IMR-90 (cell line): ENCODE data around the gene LANCL3. TPM values are rescaled to one million over a fixed set of nuclear protein-coding genes. Genes with fewer than 3 reads are reported as not detected.

Experiments
- ATAC-seq: fragments of 200-7000 bp; cut with Tn5 transposase; 2 replicates; pipeline ENCODE4 v1.9.1; 2020; ENCODE audit warnings: low read depth, mild to moderate bottlenecking, moderate library complexity
- BruUV-seq: library from RNA; stranded (reverse); fragments of 400-500 nt; replicated peaks from 2 replicates; lab custom pipeline; 2021; lab: Mats Ljungman, UMichigan
- CTCF ChIA-PET: fragments of 300-600 bp; formaldehyde crosslinking; extraction: SDS; loops from one replicate; lab custom pipeline; 2021; ENCODE audit warnings: antibody characterized with exemption; lab: Yijun Ruan, JAX
- POLR2A ChIA-PET: fragments of 300-600 bp; sonication (Branson Sonifier 250); formaldehyde crosslinking; loops from one replicate; lab custom pipeline; 2022; ENCODE audit warnings: antibody characterized with exemption; ENCODE audit not compliant: unreplicated experiment; lab: Charles Lee
- DNase-seq: peaks from one replicate; pipeline ENCODE4 v3.0.0; 2013
- H2AFZ ChIP-seq: replicated peaks from 2 replicates; pipeline ENCODE3; 2013; ENCODE audit warnings: low read length, mild to moderate bottlenecking; ENCODE audit not compliant: poor library complexity
- H2AK5ac ChIP-seq: 2 replicates; pipeline ENCODE4 v1.6.1; 2013; ENCODE audit warnings: low read depth, low read length, inconsistent platforms
- H2AK9ac ChIP-seq: replicated peaks from 2 replicates; pipeline ENCODE3; 2013; ENCODE audit warnings: mild to moderate bottlenecking, low read depth, low read length, moderate library complexity; ENCODE audit not compliant: poor library complexity
- H2BK120ac ChIP-seq: 2 replicates; pipeline ENCODE4 v1.6.1; 2013; ENCODE audit warnings: low read depth, low read length, inconsistent platforms
- H2BK15ac ChIP-seq: 3 replicates; pipeline ENCODE4 v1.6.1; 2013; ENCODE audit warnings: low read depth, low read length, inconsistent platforms
- H2BK20ac ChIP-seq: 2 replicates; pipeline ENCODE4 v1.6.1; 2013; ENCODE audit warnings: low read depth, mild to moderate bottlenecking, inconsistent platforms, low read length, moderate library complexity
- H2BK5ac ChIP-seq: 2 replicates; pipeline ENCODE4 v1.6.1; 2013; ENCODE audit warnings: mild to moderate bottlenecking, low read depth, low read length, inconsistent platforms; ENCODE audit not compliant: poor library complexity, severe bottlenecking
- H3K14ac ChIP-seq: replicated peaks from 2 replicates; pipeline ENCODE4 v1.6.1; 2013; ENCODE audit warnings: low read depth, low read length, inconsistent platforms
- H3K18ac ChIP-seq: 2 replicates; pipeline ENCODE4 v1.6.1; 2013; ENCODE audit warnings: low read depth, low read length, control low read depth
- H3K23ac ChIP-seq: 2 replicates; pipeline ENCODE4 v1.6.1; 2013; ENCODE audit warnings: low read depth, low read length, inconsistent platforms
- H3K27ac ChIP-seq: 2 replicates; pipeline ENCODE4 v1.5.1; 2013; ENCODE audit warnings: mild to moderate bottlenecking, control low read depth, low read length; ENCODE audit not compliant: insufficient read depth
- H3K27me3 ChIP-seq: 2 replicates; pipeline ENCODE4 v1.6.1; 2013; ENCODE audit warnings: low read length; ENCODE audit not compliant: control insufficient read depth, insufficient read depth
- H3K36me3 ChIP-seq: 2 replicates; pipeline ENCODE4 v1.6.1; 2013; ENCODE audit warnings: low read length, mixed read lengths; ENCODE audit not compliant: control insufficient read depth, insufficient read depth
- H3K4ac ChIP-seq: 2 replicates; pipeline ENCODE4 v1.6.1; 2013; ENCODE audit warnings: low read depth, low read length, inconsistent platforms
- H3K4me1 ChIP-seq: 2 replicates; pipeline ENCODE4 v1.6.1; 2013; ENCODE audit warnings: low read length, mixed read lengths; ENCODE audit not compliant: control insufficient read depth, insufficient read depth
- H3K4me2 ChIP-seq: 2 replicates; pipeline ENCODE4 v1.6.1; 2013; ENCODE audit warnings: low read depth, mild to moderate bottlenecking, control low read depth, low read length, moderate library complexity
- H3K4me3 ChIP-seq: 2 replicates; pipeline ENCODE4 v1.5.1; 2013; ENCODE audit warnings: low read depth, mild to moderate bottlenecking, control low read depth, low read length, moderate library complexity; ENCODE audit not compliant: insufficient read depth
- H3K56ac ChIP-seq: 2 replicates; pipeline ENCODE4 v1.6.1; 2013; ENCODE audit warnings: low read length, inconsistent platforms; ENCODE audit not compliant: insufficient read depth; ENCODE audit errors: extremely low read depth
- H3K79me1 ChIP-seq, 2 experiments: 2 replicates each; pipeline ENCODE4 v1.6.1; 2013; ENCODE audit warnings: low read length in 2 of 2, inconsistent platforms in 1 of 2, low read depth in 1 of 2
- H3K9ac ChIP-seq: 2 replicates; pipeline ENCODE4 v1.6.1; 2013; ENCODE audit warnings: low read depth, low read length, control low read depth
- H3K9me1 ChIP-seq: 2 replicates; pipeline ENCODE4 v1.6.1; 2013; ENCODE audit warnings: low read length, inconsistent platforms; ENCODE audit not compliant: insufficient read depth
- H3K9me3 ChIP-seq: 2 replicates; pipeline ENCODE4 v1.6.1; 2013; ENCODE audit warnings: low read length; ENCODE audit not compliant: control insufficient read depth, insufficient read depth
- H4K20me1 ChIP-seq: 2 replicates; pipeline ENCODE4 v1.6.1; 2013; ENCODE audit warnings: low read length, inconsistent platforms; ENCODE audit not compliant: insufficient read depth
- H4K5ac ChIP-seq: 2 replicates; pipeline ENCODE4 v1.6.1; 2013; ENCODE audit warnings: mild to moderate bottlenecking, low read depth, low read length, control low read depth
- H4K8ac ChIP-seq, 2 experiments: 2 replicates each; pipeline ENCODE4 v1.6.1; 2013; ENCODE audit warnings: low read depth in 2 of 2, low read length in 2 of 2, control low read depth in 1 of 2, inconsistent platforms in 1 of 2
- H4K91ac ChIP-seq: 2 replicates; pipeline ENCODE4 v1.6.1; 2013; ENCODE audit warnings: low read depth, low read length, inconsistent platforms; ENCODE audit not compliant: insufficient read depth
- NFE2L2 ChIP-seq: fragments of 150-350 bp; IDR thresholded peaks from 2 replicates; pipeline ENCODE4 v1.6.1; 2016; ENCODE audit warnings: low read depth, mild to moderate bottlenecking, low read length
- RFX5 ChIP-seq: IDR thresholded peaks from 2 replicates; pipeline ENCODE4 v1.8.0; 2012; ENCODE audit warnings: low read depth, mild to moderate bottlenecking, low read length, moderate library complexity
- SMC3 ChIP-seq: fragments of 150-350 bp; IDR thresholded peaks from 2 replicates; pipeline ENCODE4 v1.6.1; 2016; ENCODE audit warnings: low read depth, mild to moderate bottlenecking, antibody characterized with exemption, low read length, moderate library complexity
- WGBS, 2 experiments: methylation state at CpG; one replicate each; pipeline versions ENCODE4 v1.1.5 to v1.1.7; 2013; ENCODE audit warnings: missing lambda C conversion rate in 2 of 2; ENCODE audit not compliant: insufficient read length in 1 of 2; ENCODE audit errors: extremely low coverage in 2 of 2; 5-methylcytosine and 5-hydroxymethylcytosine counted together
- dilution Hi-C: fragments of 300-500 bp; cut with HindIII; formaldehyde crosslinking; loops from one replicate; pipeline ENCODE4 v1.14.3; 2018; ENCODE audit warnings: low sequenced_read_pairs; ENCODE audit not compliant: unreplicated experiment
- in situ Hi-C: fragments of 300-500 bp; cut with MboI; formaldehyde crosslinking; loops from 3 replicates; pipeline ENCODE4 v1.14.3; 2019; ENCODE audit warnings: low sequenced_read_pairs, inconsistent platforms, mixed read lengths
- intact Hi-C: fragments of 100-400 bp; cut with micrococcal nuclease; formaldehyde crosslinking; loops from 2 replicates; pipeline ENCODE4 v1.10.0; 2022
- polyA plus RNA-seq, 3 experiments: library from polyadenylated mRNA; depleted of rRNA; stranded (reverse); fragments of >200 nt; gene quantifications; 2 replicates each; pipeline ENCODE4 v1.2.3, GENCODE V29; 2012; ENCODE audit warnings: low replicate concordance in 1 of 3
- total RNA-seq: library from RNA; depleted of rRNA; stranded (reverse); fragments of >200 nt; gene quantifications from 2 replicates; pipeline ENCODE4 v1.2.3, GENCODE V29; 2012

LANCL3 gene
- total and polyA plus RNA-seq, 2 of the 4 experiments (the other 2 are of a cell fraction): not detected

DNA sequence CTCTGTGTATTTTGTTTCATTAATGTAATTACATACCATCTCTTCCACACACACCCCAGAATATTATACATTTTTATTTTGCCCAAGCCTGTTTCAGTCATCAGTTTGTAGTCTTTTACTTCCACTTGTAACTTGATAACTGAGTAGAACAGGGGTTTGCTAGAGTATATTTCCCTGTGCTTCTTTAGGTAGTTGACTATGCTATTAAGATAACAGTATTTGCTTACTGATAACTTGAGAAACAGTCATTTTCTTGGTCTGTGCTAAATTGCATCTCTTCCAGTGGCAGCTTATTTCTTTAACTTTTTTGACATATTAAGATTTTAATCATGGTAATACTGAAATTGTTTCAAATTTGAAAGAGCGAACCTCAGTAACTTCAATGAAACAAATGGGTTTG is 107.1 kb downstream of the LANCL3 start:
- no CpG with 5 or more reads among the region's 1 CpG for WGBS, 2 experiments
- H3K9me1 ChIP-seq: no peaks in the 10 kb centered on the region
- no peak overlapping the region for H2AK5ac ChIP-seq
- no peak overlapping the region for H3K4me3 ChIP-seq
- no peaks in the 10 kb centered on the region for H3K9me3 ChIP-seq
- no peak for DNase-seq
- H3K18ac ChIP-seq: no peak overlapping the region
- no peak overlapping the region for H3K27ac ChIP-seq
- no peak overlapping the region for H4K8ac ChIP-seq
- no peaks in the 10 kb centered on the region for H3K4me1 ChIP-seq
- H3K9ac ChIP-seq: no peak overlapping the region
- no peak overlapping the region for H3K56ac ChIP-seq
- no peak overlapping the region for H3K14ac ChIP-seq
- no peak overlapping the region for H2BK120ac ChIP-seq
- no peak for ATAC-seq
- H3K79me1 ChIP-seq: no peaks in the 10 kb centered on the region
- no peak overlapping the region for H4K5ac ChIP-seq
- H4K20me1 ChIP-seq: no peaks in the 10 kb centered on the region
- H2BK15ac ChIP-seq: no peak overlapping the region
- ChIA-PET POLR2A (no interaction called here), CTCF (no interaction called here)
- H3K27me3 ChIP-seq: peaks cover 2% of the 10 kb centered on the region
- no TSS peak for BruUV-seq
- TF ChIP-seq NFE2L2 (no peak), RFX5 (no peak), SMC3 (no peak)
- in situ Hi-C loops (no loop called here), intact Hi-C loops (no loop called here), dilution Hi-C loops (no loop called here)
- no peak overlapping the region for H3K4ac ChIP-seq
- no peak overlapping the region for H2BK20ac ChIP-seq
- H3K23ac ChIP-seq: no peak overlapping the region
- no peak overlapping the region for H2AFZ ChIP-seq
- no peak overlapping the region for H4K91ac ChIP-seq
- no peak overlapping the region for H2BK5ac ChIP-seq
- H2AK9ac ChIP-seq: no peak overlapping the region
- no peak overlapping the region for H3K4me2 ChIP-seq
- no peaks in the 10 kb centered on the region for H3K36me3 ChIP-seq
